IMR-90 (cell line): ENCODE measurements around the gene ACOXL. TPM values are rescaled to one million over a fixed set of nuclear protein-coding genes. Genes with fewer than 3 reads are reported as not detected.

Experiments used
- ATAC-seq: fragments of 200-7000 bp; cut with Tn5 transposase; 2 replicates; pipeline ENCODE4 v1.9.1; 2020; ENCODE audit warnings: low read depth, mild to moderate bottlenecking, moderate library complexity
- BruUV-seq: library from RNA; stranded (reverse); fragments of 400-500 nt; replicated peaks from 2 replicates; lab custom pipeline; 2021; lab: Mats Ljungman, UMichigan
- CTCF ChIA-PET: fragments of 300-600 bp; formaldehyde crosslinking; extraction: SDS; loops from one replicate; lab custom pipeline; 2021; ENCODE audit warnings: antibody characterized with exemption; lab: Yijun Ruan, JAX
- POLR2A ChIA-PET: fragments of 300-600 bp; sonication (Branson Sonifier 250); formaldehyde crosslinking; loops from one replicate; lab custom pipeline; 2022; ENCODE audit warnings: antibody characterized with exemption; ENCODE audit not compliant: unreplicated experiment; lab: Charles Lee
- DNase-seq: peaks from one replicate; pipeline ENCODE4 v3.0.0; 2013
- H2AFZ ChIP-seq: replicated peaks from 2 replicates; pipeline ENCODE3; 2013; ENCODE audit warnings: low read length, mild to moderate bottlenecking; ENCODE audit not compliant: poor library complexity
- H2AK5ac ChIP-seq: 2 replicates; pipeline ENCODE4 v1.6.1; 2013; ENCODE audit warnings: low read depth, low read length, inconsistent platforms
- H2AK9ac ChIP-seq: replicated peaks from 2 replicates; pipeline ENCODE3; 2013; ENCODE audit warnings: mild to moderate bottlenecking, low read depth, low read length, moderate library complexity; ENCODE audit not compliant: poor library complexity
- H2BK120ac ChIP-seq: 2 replicates; pipeline ENCODE4 v1.6.1; 2013; ENCODE audit warnings: low read depth, low read length, inconsistent platforms
- H2BK15ac ChIP-seq: 3 replicates; pipeline ENCODE4 v1.6.1; 2013; ENCODE audit warnings: low read depth, low read length, inconsistent platforms
- H2BK20ac ChIP-seq: 2 replicates; pipeline ENCODE4 v1.6.1; 2013; ENCODE audit warnings: low read depth, mild to moderate bottlenecking, inconsistent platforms, low read length, moderate library complexity
- H2BK5ac ChIP-seq: 2 replicates; pipeline ENCODE4 v1.6.1; 2013; ENCODE audit warnings: mild to moderate bottlenecking, low read depth, low read length, inconsistent platforms; ENCODE audit not compliant: poor library complexity, severe bottlenecking
- H3K14ac ChIP-seq: replicated peaks from 2 replicates; pipeline ENCODE4 v1.6.1; 2013; ENCODE audit warnings: low read depth, low read length, inconsistent platforms
- H3K18ac ChIP-seq: 2 replicates; pipeline ENCODE4 v1.6.1; 2013; ENCODE audit warnings: low read depth, low read length, control low read depth
- H3K23ac ChIP-seq: 2 replicates; pipeline ENCODE4 v1.6.1; 2013; ENCODE audit warnings: low read depth, low read length, inconsistent platforms
- H3K27ac ChIP-seq: 2 replicates; pipeline ENCODE4 v1.5.1; 2013; ENCODE audit warnings: mild to moderate bottlenecking, control low read depth, low read length; ENCODE audit not compliant: insufficient read depth
- H3K27me3 ChIP-seq: 2 replicates; pipeline ENCODE4 v1.6.1; 2013; ENCODE audit warnings: low read length; ENCODE audit not compliant: control insufficient read depth, insufficient read depth
- H3K36me3 ChIP-seq: 2 replicates; pipeline ENCODE4 v1.6.1; 2013; ENCODE audit warnings: low read length, mixed read lengths; ENCODE audit not compliant: control insufficient read depth, insufficient read depth
- H3K4ac ChIP-seq: 2 replicates; pipeline ENCODE4 v1.6.1; 2013; ENCODE audit warnings: low read depth, low read length, inconsistent platforms
- H3K4me1 ChIP-seq: 2 replicates; pipeline ENCODE4 v1.6.1; 2013; ENCODE audit warnings: low read length, mixed read lengths; ENCODE audit not compliant: control insufficient read depth, insufficient read depth
- H3K4me2 ChIP-seq: 2 replicates; pipeline ENCODE4 v1.6.1; 2013; ENCODE audit warnings: low read depth, mild to moderate bottlenecking, control low read depth, low read length, moderate library complexity
- H3K4me3 ChIP-seq: 2 replicates; pipeline ENCODE4 v1.5.1; 2013; ENCODE audit warnings: low read depth, mild to moderate bottlenecking, control low read depth, low read length, moderate library complexity; ENCODE audit not compliant: insufficient read depth
- H3K56ac ChIP-seq: 2 replicates; pipeline ENCODE4 v1.6.1; 2013; ENCODE audit warnings: low read length, inconsistent platforms; ENCODE audit not compliant: insufficient read depth; ENCODE audit errors: extremely low read depth
- H3K79me1 ChIP-seq, 2 experiments: 2 replicates each; pipeline ENCODE4 v1.6.1; 2013; ENCODE audit warnings: low read length in 2 of 2, inconsistent platforms in 1 of 2, low read depth in 1 of 2
- H3K9ac ChIP-seq: 2 replicates; pipeline ENCODE4 v1.6.1; 2013; ENCODE audit warnings: low read depth, low read length, control low read depth
- H3K9me1 ChIP-seq: 2 replicates; pipeline ENCODE4 v1.6.1; 2013; ENCODE audit warnings: low read length, inconsistent platforms; ENCODE audit not compliant: insufficient read depth
- H3K9me3 ChIP-seq: 2 replicates; pipeline ENCODE4 v1.6.1; 2013; ENCODE audit warnings: low read length; ENCODE audit not compliant: control insufficient read depth, insufficient read depth
- H4K20me1 ChIP-seq: 2 replicates; pipeline ENCODE4 v1.6.1; 2013; ENCODE audit warnings: low read length, inconsistent platforms; ENCODE audit not compliant: insufficient read depth
- H4K5ac ChIP-seq: 2 replicates; pipeline ENCODE4 v1.6.1; 2013; ENCODE audit warnings: mild to moderate bottlenecking, low read depth, low read length, control low read depth
- H4K8ac ChIP-seq, 2 experiments: 2 replicates each; pipeline ENCODE4 v1.6.1; 2013; ENCODE audit warnings: low read depth in 2 of 2, low read length in 2 of 2, control low read depth in 1 of 2, inconsistent platforms in 1 of 2
- H4K91ac ChIP-seq: 2 replicates; pipeline ENCODE4 v1.6.1; 2013; ENCODE audit warnings: low read depth, low read length, inconsistent platforms; ENCODE audit not compliant: insufficient read depth
- BHLHE40 ChIP-seq: fragments of 150-350 bp; IDR thresholded peaks from 2 replicates; pipeline ENCODE4 v1.6.1; 2016; ENCODE audit warnings: mild to moderate bottlenecking, low read depth, low read length
- CEBPB ChIP-seq: IDR thresholded peaks from 2 replicates; pipeline ENCODE4 v1.6.1; 2012; ENCODE audit warnings: low read depth, low read length, improper control_type of control experiment
- CHD1 ChIP-seq: IDR thresholded peaks from 2 replicates; pipeline ENCODE4 v1.6.1; 2012; ENCODE audit warnings: low read depth, low read length, improper control_type of control experiment
- FOS ChIP-seq: fragments of 150-350 bp; IDR thresholded peaks from 2 replicates; pipeline ENCODE4 v1.6.1; 2016; ENCODE audit warnings: low read depth, low read length
- MAFK ChIP-seq: IDR thresholded peaks from 2 replicates; pipeline ENCODE4 v1.6.1; 2012; ENCODE audit warnings: low read depth, low read length, improper control_type of control experiment
- MAZ ChIP-seq: IDR thresholded peaks from 2 replicates; pipeline ENCODE4 v1.6.1; 2012; ENCODE audit warnings: low read depth, mild to moderate bottlenecking, low read length, improper control_type of control experiment, moderate library complexity, borderline replicate concordance
- MXI1 ChIP-seq: IDR thresholded peaks from 2 replicates; pipeline ENCODE4 v1.6.1; 2012; ENCODE audit warnings: low read depth, mild to moderate bottlenecking, low read length, moderate library complexity, borderline replicate concordance
- NFE2L2 ChIP-seq: fragments of 150-350 bp; IDR thresholded peaks from 2 replicates; pipeline ENCODE4 v1.6.1; 2016; ENCODE audit warnings: low read depth, mild to moderate bottlenecking, low read length
- POLR2A ChIP-seq: IDR thresholded peaks from 2 replicates; pipeline ENCODE4 v1.6.1; 2012; ENCODE audit warnings: mild to moderate bottlenecking, low read depth, low read length
- RAD21 ChIP-seq: IDR thresholded peaks from 2 replicates; pipeline ENCODE4 v1.6.1; 2012; ENCODE audit warnings: low read length, improper control_type of control experiment
- RCOR1 ChIP-seq: IDR thresholded peaks from 2 replicates; pipeline ENCODE4 v1.6.1; 2012; ENCODE audit warnings: mild to moderate bottlenecking, low read length, improper control_type of control experiment; ENCODE audit not compliant: insufficient replicate concordance
- RFX5 ChIP-seq: IDR thresholded peaks from 2 replicates; pipeline ENCODE4 v1.8.0; 2012; ENCODE audit warnings: low read depth, mild to moderate bottlenecking, low read length, moderate library complexity
- SMC3 ChIP-seq: fragments of 150-350 bp; IDR thresholded peaks from 2 replicates; pipeline ENCODE4 v1.6.1; 2016; ENCODE audit warnings: low read depth, mild to moderate bottlenecking, antibody characterized with exemption, low read length, moderate library complexity
- WGBS, 2 experiments: methylation state at CpG; one replicate each; pipeline versions ENCODE4 v1.1.5 to v1.1.7; 2013; ENCODE audit warnings: missing lambda C conversion rate in 2 of 2; ENCODE audit not compliant: insufficient read length in 1 of 2; ENCODE audit errors: extremely low coverage in 2 of 2; 5-methylcytosine and 5-hydroxymethylcytosine counted together
- dilution Hi-C: fragments of 300-500 bp; cut with HindIII; formaldehyde crosslinking; loops from one replicate; pipeline ENCODE4 v1.14.3; 2018; ENCODE audit warnings: low sequenced_read_pairs; ENCODE audit not compliant: unreplicated experiment
- in situ Hi-C: fragments of 300-500 bp; cut with MboI; formaldehyde crosslinking; loops from 3 replicates; pipeline ENCODE4 v1.14.3; 2019; ENCODE audit warnings: low sequenced_read_pairs, inconsistent platforms, mixed read lengths
- intact Hi-C: fragments of 100-400 bp; cut with micrococcal nuclease; formaldehyde crosslinking; loops from 2 replicates; pipeline ENCODE4 v1.10.0; 2022
- polyA plus RNA-seq, 3 experiments: library from polyadenylated mRNA; depleted of rRNA; stranded (reverse); fragments of >200 nt; gene quantifications; 2 replicates each; pipeline ENCODE4 v1.2.3, GENCODE V29; 2012; ENCODE audit warnings: low replicate concordance in 1 of 3
- total RNA-seq: library from RNA; depleted of rRNA; stranded (reverse); fragments of >200 nt; gene quantifications from 2 replicates; pipeline ENCODE4 v1.2.3, GENCODE V29; 2012
- TF ChIP-seq, protein P1 (sequence below): conservative IDR thresholded peaks from 2 replicates; pipeline ENCODE4 v1.5.1; 2012; ENCODE audit warnings: mild to moderate bottlenecking, low read depth, low read length, improper control_type of control experiment
- TF ChIP-seq, protein P2 (sequence below): fragments of 150-350 bp; IDR thresholded peaks from 2 replicates; pipeline ENCODE4 v1.6.1; 2017; ENCODE audit warnings: mild to moderate bottlenecking, antibody characterized with exemption, low read length, low read depth
- TF ChIP-seq, protein P3 (sequence below): fragments of 150-350 bp; IDR thresholded peaks from 2 replicates; pipeline ENCODE4 v1.6.1; 2016; ENCODE audit warnings: low read depth, mild to moderate bottlenecking, low read length, moderate library complexity, borderline replicate concordance

Gene ACOXL
- total and polyA plus RNA-seq, 2 of the 4 experiments (the other 2 are of a cell fraction): not detected

DNA sequence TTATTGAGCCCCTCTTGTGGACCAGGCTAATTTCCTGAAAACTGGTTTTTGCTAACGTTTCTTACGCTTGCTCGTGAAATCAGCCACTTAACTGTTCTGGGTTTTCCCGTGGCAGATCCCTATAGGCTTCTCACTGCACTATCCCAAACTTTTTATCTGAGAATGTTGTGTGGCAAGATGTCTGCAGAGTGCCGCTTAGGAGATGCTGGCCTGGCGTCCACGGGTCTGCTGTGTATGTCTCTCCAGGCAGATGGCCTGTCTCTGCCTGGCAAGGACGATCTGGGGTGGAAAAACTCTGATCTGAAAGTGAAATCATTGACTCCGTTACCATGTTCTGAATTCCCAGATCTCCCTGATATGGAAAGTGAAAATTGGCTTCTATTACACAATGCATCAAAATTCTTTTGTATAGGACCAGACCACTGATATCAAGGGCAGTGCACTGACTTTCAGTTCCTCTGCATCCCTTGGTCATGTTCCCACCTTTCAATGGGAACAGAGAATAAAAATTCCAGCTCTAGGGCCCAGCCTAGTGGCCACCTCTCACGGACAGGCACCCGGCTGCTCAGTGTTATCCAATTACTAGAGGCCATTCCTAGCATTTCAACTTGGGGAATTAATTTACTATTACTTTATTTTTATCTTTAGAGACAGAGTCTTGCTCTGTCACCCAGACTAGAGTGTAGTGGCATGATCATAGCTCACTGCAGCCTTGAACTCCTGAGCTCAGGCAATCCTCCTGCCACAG lies 154.6 kb downstream of the ACOXL start:
- no peak overlapping the region for H3K4ac ChIP-seq
- ATAC-seq (no peak), DNase-seq (no peak)
- H3K4me3 ChIP-seq: no peak overlapping the region
- intact Hi-C loops (no loop called here), dilution Hi-C loops (no loop called here), in situ Hi-C loops (no loop called here)
- H2BK120ac ChIP-seq: no peak overlapping the region
- H3K18ac ChIP-seq: no peak overlapping the region
- H3K56ac ChIP-seq: no peak overlapping the region
- no TSS peak for BruUV-seq
- no peaks in the 10 kb centered on the region for H3K9me1 ChIP-seq
- no peak overlapping the region for H2AFZ ChIP-seq
- TF ChIP-seq MXI1: no peak
- no peak for TF ChIP-seq FOS
- no peak for TF ChIP-seq MAFK
- TF ChIP-seq, protein P1, sequence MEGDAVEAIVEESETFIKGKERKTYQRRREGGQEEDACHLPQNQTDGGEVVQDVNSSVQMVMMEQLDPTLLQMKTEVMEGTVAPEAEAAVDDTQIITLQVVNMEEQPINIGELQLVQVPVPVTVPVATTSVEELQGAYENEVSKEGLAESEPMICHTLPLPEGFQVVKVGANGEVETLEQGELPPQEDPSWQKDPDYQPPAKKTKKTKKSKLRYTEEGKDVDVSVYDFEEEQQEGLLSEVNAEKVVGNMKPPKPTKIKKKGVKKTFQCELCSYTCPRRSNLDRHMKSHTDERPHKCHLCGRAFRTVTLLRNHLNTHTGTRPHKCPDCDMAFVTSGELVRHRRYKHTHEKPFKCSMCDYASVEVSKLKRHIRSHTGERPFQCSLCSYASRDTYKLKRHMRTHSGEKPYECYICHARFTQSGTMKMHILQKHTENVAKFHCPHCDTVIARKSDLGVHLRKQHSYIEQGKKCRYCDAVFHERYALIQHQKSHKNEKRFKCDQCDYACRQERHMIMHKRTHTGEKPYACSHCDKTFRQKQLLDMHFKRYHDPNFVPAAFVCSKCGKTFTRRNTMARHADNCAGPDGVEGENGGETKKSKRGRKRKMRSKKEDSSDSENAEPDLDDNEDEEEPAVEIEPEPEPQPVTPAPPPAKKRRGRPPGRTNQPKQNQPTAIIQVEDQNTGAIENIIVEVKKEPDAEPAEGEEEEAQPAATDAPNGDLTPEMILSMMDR: no peak
- no peak for TF ChIP-seq RAD21
- TF ChIP-seq RCOR1: no peak
- TF ChIP-seq POLR2A: no peak
- no peak for TF ChIP-seq RFX5
- TF ChIP-seq SMC3: no peak
- no peak for TF ChIP-seq NFE2L2
- no peak for TF ChIP-seq CEBPB
- TF ChIP-seq, protein P2, sequence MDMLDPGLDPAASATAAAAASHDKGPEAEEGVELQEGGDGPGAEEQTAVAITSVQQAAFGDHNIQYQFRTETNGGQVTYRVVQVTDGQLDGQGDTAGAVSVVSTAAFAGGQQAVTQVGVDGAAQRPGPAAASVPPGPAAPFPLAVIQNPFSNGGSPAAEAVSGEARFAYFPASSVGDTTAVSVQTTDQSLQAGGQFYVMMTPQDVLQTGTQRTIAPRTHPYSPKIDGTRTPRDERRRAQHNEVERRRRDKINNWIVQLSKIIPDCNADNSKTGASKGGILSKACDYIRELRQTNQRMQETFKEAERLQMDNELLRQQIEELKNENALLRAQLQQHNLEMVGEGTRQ: no peak
- no peak for TF ChIP-seq CHD1
- TF ChIP-seq BHLHE40: no peak
- TF ChIP-seq, protein P3, sequence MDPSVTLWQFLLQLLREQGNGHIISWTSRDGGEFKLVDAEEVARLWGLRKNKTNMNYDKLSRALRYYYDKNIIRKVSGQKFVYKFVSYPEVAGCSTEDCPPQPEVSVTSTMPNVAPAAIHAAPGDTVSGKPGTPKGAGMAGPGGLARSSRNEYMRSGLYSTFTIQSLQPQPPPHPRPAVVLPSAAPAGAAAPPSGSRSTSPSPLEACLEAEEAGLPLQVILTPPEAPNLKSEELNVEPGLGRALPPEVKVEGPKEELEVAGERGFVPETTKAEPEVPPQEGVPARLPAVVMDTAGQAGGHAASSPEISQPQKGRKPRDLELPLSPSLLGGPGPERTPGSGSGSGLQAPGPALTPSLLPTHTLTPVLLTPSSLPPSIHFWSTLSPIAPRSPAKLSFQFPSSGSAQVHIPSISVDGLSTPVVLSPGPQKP: no peak
- TF ChIP-seq MAZ: no peak
- H3K4me1 ChIP-seq: no peaks in the 10 kb centered on the region
- H4K5ac ChIP-seq: no peak overlapping the region
- no peak overlapping the region for H2AK9ac ChIP-seq
- H4K91ac ChIP-seq: no peak overlapping the region
- ChIA-PET CTCF (no interaction called here), POLR2A (no interaction called here)
- no peaks in the 10 kb centered on the region for H3K36me3 ChIP-seq
- H4K20me1 ChIP-seq: no peaks in the 10 kb centered on the region
- H3K27me3 ChIP-seq: peaks cover 2% of the 10 kb centered on the region
- H2BK20ac ChIP-seq: no peak overlapping the region
- H3K27ac ChIP-seq: no peak overlapping the region
- no peaks in the 10 kb centered on the region for H3K79me1 ChIP-seq
- no peak overlapping the region for H3K23ac ChIP-seq
- H3K4me2 ChIP-seq: no peak overlapping the region
- H2BK5ac ChIP-seq: no peak overlapping the region
- no CpG with 5 or more reads among the region's 11 CpGs for WGBS, 2 experiments
- no peak overlapping the region for H3K14ac ChIP-seq
- no peak overlapping the region for H4K8ac ChIP-seq
- no peaks in the 10 kb centered on the region for H3K9me3 ChIP-seq
- H2AK5ac ChIP-seq: no peak overlapping the region
- H2BK15ac ChIP-seq: no peak overlapping the region
- no peak overlapping the region for H3K9ac ChIP-seq
